ENCODE results near the gene GTSE1. TPM values are rescaled to one million over a fixed set of nuclear protein-coding genes. Genes with fewer than 3 reads are reported as not detected.

The GTSE1 gene
- polyA plus RNA-seq, 1 donor (not counting 4 experiments of a cell fraction or from before 2014, with no cell fraction given), result 4.7 TPM

DNA sequence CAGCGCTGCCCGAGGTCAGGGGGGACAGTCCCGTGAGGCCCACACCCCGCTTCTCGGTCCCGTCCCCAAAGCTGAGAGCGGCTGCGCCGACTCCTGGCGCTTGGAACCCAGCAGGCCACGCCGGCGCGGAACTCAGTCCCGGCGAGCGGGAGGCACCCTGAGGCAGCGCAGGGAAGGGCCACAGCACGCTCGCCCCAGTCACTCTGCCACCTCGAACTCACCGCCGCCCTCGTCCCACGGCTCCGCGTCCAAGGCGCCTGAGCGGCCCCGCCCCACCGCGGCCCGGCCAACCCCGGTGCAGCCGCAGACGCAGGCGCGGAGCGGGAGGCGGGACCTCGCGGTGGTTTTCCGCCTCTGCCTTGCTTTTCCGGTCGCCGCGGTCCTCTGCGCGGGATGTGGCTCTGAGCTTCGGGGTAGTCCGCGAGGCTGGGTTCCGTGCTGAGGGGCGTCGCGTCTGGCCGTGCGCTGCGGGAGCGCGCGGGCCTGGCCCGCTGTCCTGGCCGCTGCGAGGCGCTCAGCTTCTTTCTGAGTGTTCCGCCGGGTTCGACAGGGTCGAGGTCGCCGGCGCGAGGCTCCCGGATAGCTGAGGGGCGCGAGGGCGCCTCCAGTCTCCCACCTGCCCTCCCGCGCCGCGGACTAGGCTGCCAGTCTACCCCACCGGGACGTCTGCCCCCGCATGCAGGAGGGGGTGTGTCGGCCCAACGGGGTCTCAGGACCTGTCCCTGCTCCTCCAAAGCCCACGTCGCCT, 46.5 kb upstream of the GTSE1 start, which contains the start of gene CDPF1:
CDPF1 (minus strand) TSS at position 259 of the 748 bp plus-strand sequence. CDS start 2,009 bp downstream, outside the sequence.
- DNase-seq (ENCODE audit: low read depth, low spot score) (peak; percentile 28), FAIRE-seq (no peak)
- Histone ChIP-seq H3K9me1 (ENCODE audit: control insufficient read depth, extremely low read depth, insufficient read depth, low read length) (no peaks in the 10 kb centered on the region), H3K27me3 (ENCODE audit: control insufficient read depth, extremely low read depth, insufficient read depth, low read length) (no peaks in the 10 kb centered on the region), H3K9ac (ENCODE audit: control insufficient read depth, extremely low read depth, insufficient read depth, low read length) (peak within 1 kb of the TSS; percentile 83), H4K20me1 (ENCODE audit: control insufficient read depth, extremely low read depth, insufficient read depth, low read length) (no peaks in the 10 kb centered on the region), H3K79me2 (ENCODE audit: control insufficient read depth, insufficient read depth, low read length) (no peaks in the 10 kb centered on the region), H3K4me3 (ENCODE audit: control insufficient read depth in 2 of 3, extremely low read depth in 1 of 3, insufficient read depth in 2 of 3, low read depth in 1 of 3, low read length in 3 of 3) (peak within 1 kb of the TSS; percentile 78 to 94 (median 84)), H3K36me3 (ENCODE audit: control insufficient read depth in 2 of 2, extremely low read depth in 1 of 2, insufficient read depth in 2 of 2, low read length in 2 of 2) (peaks cover 0 to 2% of the 10 kb centered on the region in 2 experiments), H3K4me2 (ENCODE audit: control insufficient read depth, extremely low read depth, insufficient read depth, low read depth, low read length) (peak within 1 kb of the TSS; percentile 92), H3K27ac (ENCODE audit: control insufficient read depth, insufficient read depth, low read length) (peak within 1 kb of the TSS; percentile 40), H2AFZ (ENCODE audit: control insufficient read depth, low read length) (peak within 1 kb of the TSS; percentile 92), H3K4me1 (ENCODE audit: control insufficient read depth, extremely low read depth, insufficient read depth, low read length) (peaks cover 14% of the 10 kb centered on the region), H3K9me3 (ENCODE audit: control insufficient read depth, low read depth, low read length) (no peaks in the 10 kb centered on the region)
- dilution Hi-C loops (cut with MboI; ENCODE audit: extremely low pct_ligation_motif_present, low sequenced_read_pairs), result no loop called here
- TF ChIP-seq EZH2 (IDR thresholded peaks at IDR 0.05; ENCODE audit: low read length), result no peak
- peak in 2 of 3 experiments; percentile 12 to 24 for TF ChIP-seq CTCF (optimal IDR thresholded peaks at IDR 0.05 in 1 of 3, IDR thresholded peaks at IDR 0.05 in 1 of 3, conservative IDR thresholded peaks at IDR 0.05 in 1 of 3; ENCODE audit: extremely low read depth in 1 of 3, insufficient read depth in 2 of 3, low read length in 3 of 3)

GRCh38 chr22:46250783-46251125, 45.9 kb upstream of the GTSE1 start:
- DNase-seq (ENCODE audit: low read depth, low spot score), result no peak
- dilution Hi-C loops (cut with MboI; ENCODE audit: extremely low pct_ligation_motif_present, low sequenced_read_pairs), result no loop called here
- FAIRE-seq, result no peak
- Histone ChIP-seq H3K4me3 (ENCODE audit: control insufficient read depth in 2 of 3, extremely low read depth in 1 of 3, insufficient read depth in 2 of 3, low read depth in 1 of 3, low read length in 3 of 3) (peak overlapping the region; percentile 78 to 94 (median 84)), H3K4me1 (ENCODE audit: control insufficient read depth, extremely low read depth, insufficient read depth, low read length) (peaks cover 14% of the 10 kb centered on the region), H3K9me3 (ENCODE audit: control insufficient read depth, low read depth, low read length) (no peaks in the 10 kb centered on the region), H3K27me3 (ENCODE audit: control insufficient read depth, extremely low read depth, insufficient read depth, low read length) (no peaks in the 10 kb centered on the region), H3K36me3 (ENCODE audit: control insufficient read depth in 2 of 2, extremely low read depth in 1 of 2, insufficient read depth in 2 of 2, low read length in 2 of 2) (no peaks in the 10 kb centered on the region), H4K20me1 (ENCODE audit: control insufficient read depth, extremely low read depth, insufficient read depth, low read length) (no peaks in the 10 kb centered on the region), H3K4me2 (ENCODE audit: control insufficient read depth, extremely low read depth, insufficient read depth, low read depth, low read length) (peak overlapping the region; percentile 92), H2AFZ (ENCODE audit: control insufficient read depth, low read length) (peak overlapping the region; percentile 92), H3K79me2 (ENCODE audit: control insufficient read depth, insufficient read depth, low read length) (no peaks in the 10 kb centered on the region), H3K27ac (ENCODE audit: control insufficient read depth, insufficient read depth, low read length) (peak overlapping the region; percentile 40), H3K9ac (ENCODE audit: control insufficient read depth, extremely low read depth, insufficient read depth, low read length) (peak overlapping the region; percentile 83), H3K9me1 (ENCODE audit: control insufficient read depth, extremely low read depth, insufficient read depth, low read length) (no peaks in the 10 kb centered on the region)
- no peak for TF ChIP-seq EZH2 (IDR thresholded peaks at IDR 0.05; ENCODE audit: low read length)
- TF ChIP-seq CTCF (optimal IDR thresholded peaks at IDR 0.05 in 1 of 3, IDR thresholded peaks at IDR 0.05 in 1 of 3, conservative IDR thresholded peaks at IDR 0.05 in 1 of 3; ENCODE audit: extremely low read depth in 1 of 3, insufficient read depth in 2 of 3, low read length in 3 of 3), result no peak
